Left forelimb (tissue), 1 donor: ENCODE data around the gene MAST2.
"Not testable (repeated sequence)": the region's sequence is repeated elsewhere in the genome, so short reads cannot be mapped to it uniquely, and the experiment has no call there.

Experiments used
- DNase-seq: peaks from one replicate; pipeline ENCODE4 v3.0.0-alpha.2; 2018; ENCODE audit warnings: low spot score

MAST2 gene

GRCh38 chr1:45857755-45858492, 54.5 kb downstream of the MAST2 start:
- not testable (repeated sequence) for DNase-seq

- DNase-seq, result no peak
Observed at GRCh38 chr1:45859221-45859620, 55.8 kb downstream of the MAST2 start.

- no peak for DNase-seq
Observed at GRCh38 chr1:45862008-45862407, 58.6 kb downstream of the MAST2 start.

GRCh38 chr1:45863218-45863617, 59.8 kb downstream of the MAST2 start:
- no peak for DNase-seq

- no peak for DNase-seq
Observed at GRCh38 chr1:45864167-45865106, 61.0 kb downstream of the MAST2 start.

GRCh38 chr1:45867697-45868348, 64.4 kb downstream of the MAST2 start:
- no peak for DNase-seq

- DNase-seq, result no peak
Observed at GRCh38 chr1:45868861-45869260, 65.4 kb downstream of the MAST2 start.

GRCh38 chr1:45870500-45870899, 67.1 kb downstream of the MAST2 start:
- no peak for DNase-seq

- not testable (repeated sequence) for DNase-seq
Observed at GRCh38 chr1:45872173-45872801, 68.9 kb downstream of the MAST2 start.

GRCh38 chr1:45876000-45876617, 72.7 kb downstream of the MAST2 start:
- no peak for DNase-seq

GRCh38 chr1:45877264-45877663, 73.9 kb downstream of the MAST2 start:
- DNase-seq, result no peak

- DNase-seq, result no peak
Observed at GRCh38 chr1:45879885-45880598, 76.6 kb downstream of the MAST2 start.

- no peak for DNase-seq
Observed at GRCh38 chr1:45880930-45881329, 77.5 kb downstream of the MAST2 start.

- no peak for DNase-seq
Observed at GRCh38 chr1:45883658-45884057, 80.2 kb downstream of the MAST2 start.

GRCh38 chr1:45884700-45885099, 81.3 kb downstream of the MAST2 start:
- DNase-seq, result no peak

- no peak for DNase-seq
Observed at GRCh38 chr1:45886229-45886628, 82.8 kb downstream of the MAST2 start.

GRCh38 chr1:45887156-45887842, 83.9 kb downstream of the MAST2 start:
- no peak for DNase-seq

GRCh38 chr1:45890078-45890477, 86.7 kb downstream of the MAST2 start:
- no peak for DNase-seq

GRCh38 chr1:45891087-45891486, 87.7 kb downstream of the MAST2 start:
- no peak for DNase-seq

- DNase-seq, result no peak
Observed at GRCh38 chr1:45892068-45892785, 88.8 kb downstream of the MAST2 start.
